ENCODE measurements around the gene TOMM6.
A peak's percentile ranks its signal among the peaks of the same experiment; 100 is the strongest.
"Not testable (repeated sequence)": the region's sequence is repeated elsewhere in the genome, so short reads cannot be mapped to it uniquely, and the experiment has no call there.

The TOMM6 gene

GRCh38 chr6:41763470-41763869 lies 24.0 kb upstream of the TOMM6 start:
- no peak for DNase-seq (ENCODE audit: low read depth in 1 of 2, low spot score in 1 of 2)

DNA sequence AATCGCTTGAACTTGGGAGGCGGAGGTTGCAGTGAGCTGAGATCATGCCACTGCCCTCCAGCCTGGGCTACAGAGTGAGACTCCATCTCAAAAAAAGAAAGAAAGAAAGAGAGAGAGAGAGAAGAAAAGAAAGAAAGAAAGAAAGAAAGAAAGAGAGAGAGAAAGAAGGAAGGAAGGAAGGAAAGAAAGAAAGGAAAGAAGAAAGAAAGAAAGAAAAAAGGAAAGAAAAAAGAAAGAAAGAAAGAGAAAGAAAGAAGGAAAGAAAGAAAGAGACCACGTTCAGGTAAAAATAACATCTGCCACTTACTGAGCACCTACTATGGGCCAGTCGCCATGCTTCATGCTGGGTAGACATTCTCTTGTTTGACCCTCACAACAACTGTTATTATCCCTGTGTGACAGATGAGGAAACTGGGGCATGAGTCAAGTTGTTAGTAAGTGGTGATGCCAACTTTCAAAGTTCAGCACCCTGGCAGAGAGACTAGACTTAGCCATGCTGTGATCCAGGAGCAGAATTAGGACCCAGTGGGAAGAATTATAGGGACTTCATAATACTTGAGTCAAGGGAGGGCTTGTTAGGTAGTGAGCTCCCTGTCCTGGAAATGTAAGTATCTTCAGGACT lies 21.3 kb upstream of the TOMM6 start:
- not testable (repeated sequence) for DNase-seq (ENCODE audit: low read depth in 1 of 2, low spot score in 1 of 2)

GRCh38 chr6:41767112-41767833 lies 20.2 kb upstream of the TOMM6 start:
- no peak for DNase-seq (ENCODE audit: low read depth in 1 of 2, low spot score in 1 of 2)

DNA sequence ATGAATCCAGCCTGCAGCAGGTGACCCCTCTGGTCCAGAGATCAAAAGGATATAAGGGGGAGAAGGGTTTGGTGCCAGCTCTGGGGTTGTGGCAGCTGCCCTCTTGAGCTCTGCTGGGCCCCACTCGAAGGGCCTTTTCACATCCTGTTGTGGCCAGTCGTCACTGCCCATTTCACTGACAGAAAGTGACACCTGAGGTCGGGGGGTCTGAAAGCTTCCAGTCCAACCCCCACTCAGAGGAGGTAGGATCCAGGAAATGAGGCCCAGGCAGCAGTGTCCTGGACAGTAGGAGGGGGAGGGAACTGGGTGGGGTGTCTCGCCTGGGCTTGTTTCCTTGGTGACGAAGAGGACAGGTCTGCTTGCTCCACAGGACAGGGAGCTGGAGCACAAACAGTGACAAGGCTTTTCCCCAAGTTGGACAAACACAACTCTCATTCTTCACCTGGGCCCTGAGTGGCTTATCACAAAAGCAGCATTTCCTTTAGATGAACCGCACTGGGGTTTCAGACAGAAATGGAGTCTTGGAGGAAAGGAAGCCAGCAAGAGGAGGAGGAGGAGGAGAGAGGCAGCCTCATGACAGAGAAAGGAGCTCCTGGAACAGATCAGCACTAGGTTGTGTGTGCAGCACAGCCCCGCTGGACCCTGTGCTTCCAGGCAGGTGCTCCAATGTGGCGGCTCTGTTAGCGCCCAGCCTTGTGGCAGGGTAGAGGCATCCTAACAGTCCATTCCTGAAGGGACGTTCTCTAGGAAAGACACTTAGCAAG lies 18.8 kb upstream of the TOMM6 start:
- DNase-seq (ENCODE audit: low read depth in 1 of 2, low spot score in 1 of 2), result no peak

GRCh38 chr6:41769376-41769775 lies 18.1 kb upstream of the TOMM6 start:
- DNase-seq (ENCODE audit: low read depth in 1 of 2, low spot score in 1 of 2), result no peak

DNA sequence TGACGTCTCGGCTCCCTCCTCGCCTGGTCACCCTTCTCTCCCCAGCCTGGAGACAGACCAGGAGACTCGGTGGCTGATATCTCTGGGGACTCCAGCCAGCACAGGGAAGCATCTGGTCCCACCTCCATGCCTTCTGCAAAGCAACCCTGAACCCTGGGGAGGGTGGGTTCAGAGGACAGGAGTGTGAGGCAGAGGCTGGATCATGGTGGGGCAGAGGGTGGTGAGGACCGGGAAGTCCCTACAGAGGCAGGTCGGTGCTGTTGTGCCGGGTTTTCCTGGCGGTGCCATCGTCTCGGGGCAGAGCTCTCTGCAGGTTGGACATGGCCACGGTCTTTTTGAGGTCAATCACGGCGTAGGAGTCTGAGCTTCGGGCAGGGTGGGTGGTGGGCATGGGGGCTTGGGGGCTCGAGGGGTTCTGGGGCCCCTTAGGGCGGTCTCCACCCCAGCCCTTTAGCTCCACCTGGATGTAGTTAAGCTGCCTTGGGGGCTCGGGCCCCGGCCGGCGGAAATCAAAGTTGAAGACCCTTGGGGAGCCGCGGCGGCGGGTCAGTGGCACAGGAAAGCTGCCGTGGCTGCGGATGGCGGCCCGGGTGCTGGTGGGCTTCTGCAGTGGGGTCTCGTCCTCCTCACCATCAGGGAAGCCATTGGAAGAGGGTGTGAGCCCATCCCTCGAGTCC lies 17.0 kb upstream of the TOMM6 start:
- DNase-seq (ENCODE audit: low read depth in 1 of 2, low spot score in 1 of 2), result no peak

GRCh38 chr6:41771058-41771983 lies 16.2 kb upstream of the TOMM6 start:
- DNase-seq (ENCODE audit: low read depth in 1 of 2, low spot score in 1 of 2), result no peak

- DNase-seq (ENCODE audit: low read depth in 1 of 2, low spot score in 1 of 2), result no peak
Observed at GRCh38 chr6:41774841-41775240, 12.7 kb upstream of the TOMM6 start.

DNA sequence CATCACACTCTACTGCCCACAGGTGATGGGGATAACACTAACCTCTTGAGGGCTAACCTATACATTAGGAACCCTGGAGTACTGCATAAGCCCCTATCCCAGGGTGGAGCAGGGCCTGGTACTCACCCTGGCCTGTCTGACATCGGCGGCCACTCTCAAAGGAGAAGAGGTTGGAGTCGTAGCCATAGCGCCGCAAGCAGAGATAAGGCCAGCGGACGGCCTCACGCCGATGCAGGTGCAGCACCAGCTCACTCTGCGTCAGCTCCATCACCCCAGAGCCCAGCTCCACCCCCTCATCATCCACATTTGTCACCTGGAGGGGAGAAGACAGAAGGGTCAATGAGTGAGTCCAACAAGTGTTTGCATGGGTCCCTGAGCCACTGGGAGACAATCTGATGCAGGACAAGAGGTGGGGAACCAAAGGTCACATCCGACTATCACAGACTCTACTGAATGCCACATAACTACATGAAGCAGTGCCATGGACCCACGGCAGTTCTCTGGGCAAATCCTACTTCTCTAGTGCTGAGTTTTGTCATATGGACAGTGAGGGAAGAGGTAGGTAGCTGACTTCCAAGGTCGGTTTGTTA lies 12.1 kb upstream of the TOMM6 start:
- no peak for DNase-seq (ENCODE audit: low read depth in 1 of 2, low spot score in 1 of 2)

GRCh38 chr6:41777551-41778285 lies 9.8 kb upstream of the TOMM6 start:
- DNase-seq (ENCODE audit: low read depth in 1 of 2, low spot score in 1 of 2), result no peak

DNA sequence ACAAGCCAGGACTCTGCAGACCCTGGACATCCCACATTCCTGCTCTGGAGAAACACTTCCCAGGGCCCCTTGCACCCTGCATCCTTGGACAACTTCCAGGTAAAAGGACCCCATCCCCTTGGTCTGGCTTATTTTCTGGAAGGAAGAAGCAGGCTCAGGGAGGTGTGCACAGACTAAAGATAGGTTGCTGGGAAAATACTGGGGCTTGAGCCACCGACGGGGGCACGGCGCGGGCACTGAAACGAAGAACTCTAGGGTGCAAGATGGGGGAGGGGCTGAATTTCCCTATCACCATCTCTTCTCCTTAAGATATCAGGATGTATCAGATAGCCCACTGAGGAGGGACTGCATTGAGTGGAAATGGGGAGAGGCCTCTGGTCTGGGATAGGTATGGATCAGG lies 8.6 kb upstream of the TOMM6 start:
- no peak for DNase-seq (ENCODE audit: low read depth in 1 of 2, low spot score in 1 of 2)

DNA sequence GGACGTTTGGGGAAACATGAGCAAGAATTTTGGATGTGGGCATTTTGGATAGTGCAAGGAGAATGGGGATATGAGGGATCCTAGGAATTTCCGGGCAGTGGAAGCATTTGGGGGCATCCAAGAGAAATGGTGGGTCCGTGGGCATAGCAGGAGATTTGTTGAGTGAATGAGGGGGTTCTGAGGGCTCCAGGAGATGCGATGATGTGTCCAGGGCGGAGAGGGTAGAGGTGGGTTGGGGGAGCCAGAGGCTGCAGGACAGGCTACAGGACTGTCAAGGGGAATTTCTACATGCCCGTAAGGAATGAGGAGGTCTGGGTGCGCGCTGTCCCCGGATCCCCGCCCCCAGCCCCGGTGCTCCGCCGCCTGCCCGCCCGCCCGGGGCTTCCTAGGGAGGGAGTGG lies 8.2 kb upstream of the TOMM6 start:
- no peak for DNase-seq (ENCODE audit: low read depth in 1 of 2, low spot score in 1 of 2)

DNA sequence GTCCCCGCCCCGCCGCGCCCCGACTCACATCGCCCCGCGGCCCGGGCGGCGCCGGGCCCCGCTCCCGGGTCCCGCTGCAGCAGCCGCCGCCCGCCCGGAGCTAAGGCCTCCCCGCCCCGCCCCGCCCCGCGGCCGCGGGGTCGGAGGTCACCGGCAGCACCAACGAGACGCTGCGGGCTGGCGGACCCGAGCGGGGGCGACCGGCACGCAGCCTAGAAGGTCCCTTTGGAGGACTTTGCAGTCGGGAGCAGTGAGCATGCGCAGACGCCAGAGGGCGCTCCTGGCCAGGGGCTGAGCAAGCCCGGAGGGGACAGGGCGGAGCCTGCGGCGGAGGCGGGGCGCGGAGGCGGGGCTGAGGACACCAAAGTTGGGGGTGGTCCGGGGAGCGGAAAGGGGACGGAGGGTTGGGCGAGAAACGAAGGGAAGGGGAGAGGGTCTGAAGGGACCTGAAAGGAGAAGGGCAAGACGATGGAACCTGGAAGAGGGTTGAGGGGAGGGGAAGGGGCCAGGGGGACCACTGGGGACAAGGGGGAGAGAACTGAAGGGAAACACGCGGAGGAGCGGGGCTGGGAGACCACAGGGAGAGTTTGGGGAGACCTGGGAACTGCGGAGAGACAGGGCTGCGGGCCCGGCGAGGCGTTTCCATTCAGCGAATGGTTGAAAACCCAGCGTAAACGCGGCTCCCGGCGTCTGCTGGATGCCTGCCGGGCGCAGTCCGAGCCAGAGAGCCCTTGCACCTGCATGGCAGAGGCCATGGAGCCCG lies 7.5 kb upstream of the TOMM6 start, which contains the start of gene FRS3:
FRS3 (minus strand) TSS at position 113 of the 763 bp plus-strand sequence. CDS start 2,913 bp downstream, outside the sequence.
- DNase-seq (ENCODE audit: low read depth in 1 of 2, low spot score in 1 of 2), result peak; percentile 99

- DNase-seq (ENCODE audit: low read depth in 1 of 2, low spot score in 1 of 2), result no peak
Observed at GRCh38 chr6:41780551-41781365, 6.7 kb upstream of the TOMM6 start, which contains the start of gene PRICKLE4. Gene PRICKLE4 (plus strand): TSS chr6:41780782. CDS start chr6:41783474, 2,692 bp downstream.

- DNase-seq (ENCODE audit: low read depth in 1 of 2, low spot score in 1 of 2), result no peak
Observed at GRCh38 chr6:41781366-41781730, 6.1 kb upstream of the TOMM6 start.

DNA sequence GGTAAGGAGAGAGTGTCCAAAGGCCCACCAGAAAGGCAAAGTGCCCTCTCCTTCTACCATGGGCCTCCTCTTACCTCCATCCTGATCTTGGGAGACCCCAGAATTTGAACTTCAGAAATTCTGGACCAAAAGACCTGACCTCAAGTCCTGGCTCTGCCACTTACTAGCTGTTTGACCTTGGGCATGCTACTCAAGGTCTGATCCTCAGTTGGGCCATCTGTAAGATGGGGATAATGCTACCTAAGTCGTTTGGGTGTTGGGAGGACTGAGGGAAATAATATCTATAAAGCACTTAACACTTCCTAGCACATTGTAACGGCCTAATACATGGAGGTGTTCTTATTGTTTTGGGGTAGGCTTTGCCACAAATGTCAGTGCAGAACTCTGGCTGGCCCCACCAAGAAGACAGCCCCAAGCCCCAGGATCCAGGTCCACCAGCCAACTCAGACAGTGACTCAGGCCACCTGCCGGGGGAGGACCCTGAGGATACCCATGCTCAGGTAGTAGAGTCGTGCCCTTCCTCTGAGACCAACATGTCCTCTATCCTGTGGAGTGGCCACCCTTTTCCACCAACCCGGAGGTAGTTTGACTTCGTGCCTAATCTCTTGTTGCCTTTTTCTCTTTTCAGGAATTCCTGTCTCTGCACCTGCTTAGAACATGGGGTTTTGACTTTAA lies 4.3 kb upstream of the TOMM6 start:
- no peak for DNase-seq (ENCODE audit: low read depth in 1 of 2, low spot score in 1 of 2)

GRCh38 chr6:41784581-41785171 lies 2.8 kb upstream of the TOMM6 start:
- no peak for DNase-seq (ENCODE audit: low read depth in 1 of 2, low spot score in 1 of 2)
